OCI-LY1 (cell line): ENCODE measurements around the gene ADTRP.

Source experiments
- CTCF ChIP-seq: fragments of 200-600 bp; sonication (generic), shearing (Covaris generic); IDR thresholded peaks from 2 replicates; pipeline ENCODE4 v1.5.1; 2017; ENCODE audit warnings: mild to moderate bottlenecking, antibody characterized with exemption, low read length, moderate library complexity, mixed read lengths
- EZH2 ChIP-seq: fragments of 200-600 bp; sonication (generic), shearing (Covaris generic); IDR thresholded peaks from 2 replicates; pipeline ENCODE4 v1.8.0; 2017; ENCODE audit warnings: borderline replicate concordance, mixed run types, mild to moderate bottlenecking, antibody characterized with exemption, low read length, moderate library complexity, mixed read lengths

- TF ChIP-seq CTCF (no peak), EZH2 (no peak)
Observed at GRCh38 chr6:11729076-11729475, 49.5 kb downstream of the ADTRP start.
